ENCODE results near the gene PCYOX1L.

PCYOX1L gene, protein sequence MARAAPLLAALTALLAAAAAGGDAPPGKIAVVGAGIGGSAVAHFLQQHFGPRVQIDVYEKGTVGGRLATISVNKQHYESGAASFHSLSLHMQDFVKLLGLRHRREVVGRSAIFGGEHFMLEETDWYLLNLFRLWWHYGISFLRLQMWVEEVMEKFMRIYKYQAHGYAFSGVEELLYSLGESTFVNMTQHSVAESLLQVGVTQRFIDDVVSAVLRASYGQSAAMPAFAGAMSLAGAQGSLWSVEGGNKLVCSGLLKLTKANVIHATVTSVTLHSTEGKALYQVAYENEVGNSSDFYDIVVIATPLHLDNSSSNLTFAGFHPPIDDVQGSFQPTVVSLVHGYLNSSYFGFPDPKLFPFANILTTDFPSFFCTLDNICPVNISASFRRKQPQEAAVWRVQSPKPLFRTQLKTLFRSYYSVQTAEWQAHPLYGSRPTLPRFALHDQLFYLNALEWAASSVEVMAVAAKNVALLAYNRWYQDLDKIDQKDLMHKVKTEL

DNA sequence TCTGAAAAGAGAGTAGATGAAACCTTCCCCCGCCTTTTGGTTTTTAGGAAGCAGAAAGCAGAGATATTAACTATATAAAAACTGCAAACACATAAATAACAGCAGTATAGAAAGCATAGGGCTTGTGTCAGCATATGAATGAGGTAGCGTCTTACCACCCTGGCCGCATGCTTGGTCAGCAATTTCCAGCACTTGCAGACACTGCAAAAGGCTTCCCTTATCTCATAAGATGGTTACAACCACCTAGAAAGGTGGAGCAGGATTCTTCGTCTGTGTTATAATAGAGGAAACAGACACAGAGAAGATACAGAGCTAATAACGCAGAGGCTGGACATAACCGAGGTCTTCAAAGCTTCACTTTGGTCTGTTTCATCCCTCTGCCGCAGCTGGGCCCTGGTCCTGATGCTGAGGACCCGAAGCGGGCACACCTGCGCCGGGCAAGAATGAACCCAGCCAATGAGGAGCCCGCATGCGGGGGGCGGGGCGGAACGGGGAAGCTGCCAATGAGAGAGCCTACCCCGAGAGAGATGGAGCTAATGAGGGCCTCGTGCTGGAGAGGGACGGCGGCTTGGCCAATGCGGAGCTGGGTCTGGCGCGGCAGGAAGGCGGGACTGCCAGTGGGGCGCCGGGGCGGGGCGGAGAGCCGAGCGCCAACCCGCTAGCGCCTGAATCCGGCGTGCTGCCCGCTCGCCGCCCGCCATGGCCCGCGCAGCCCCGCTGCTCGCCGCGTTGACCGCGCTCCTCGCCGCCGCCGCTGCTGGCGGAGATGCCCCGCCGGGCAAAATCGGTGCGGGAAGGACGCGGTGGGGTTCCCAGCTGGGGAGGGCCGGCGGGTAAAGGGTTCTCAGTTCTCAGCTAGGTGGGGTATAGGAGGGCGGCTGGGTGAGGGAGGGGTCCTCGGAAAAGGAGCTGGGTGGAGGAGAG lies at the start of gene PCYOX1L:
Gene PCYOX1L, plus strand, starts transcription at position 677 of the 924 bp plus-strand sequence. Its CDS starts 23 bp downstream, at position 700.
- peak; percentile 94 to 97 for DNase-seq

DNA sequence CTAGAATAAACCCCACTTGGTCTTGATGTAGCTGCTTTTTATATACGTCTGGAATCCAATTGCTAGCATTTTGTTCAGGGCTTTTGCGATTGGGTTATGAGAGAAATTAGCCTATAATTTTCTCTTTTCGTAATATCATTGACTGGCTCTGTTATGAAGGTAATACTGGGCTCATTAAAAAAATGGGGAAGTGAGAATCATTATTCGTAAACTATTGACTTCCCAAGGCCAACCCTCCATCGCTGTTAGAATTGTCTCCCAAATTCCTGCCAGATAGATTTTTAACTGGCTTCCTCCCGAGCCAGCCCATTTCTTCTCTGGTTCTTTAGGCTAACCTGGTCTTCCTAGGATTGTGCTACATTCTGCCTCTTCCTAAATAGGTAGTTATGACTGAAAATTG lies 48.5 kb upstream of the PCYOX1L start:
- no peak for DNase-seq

DNA sequence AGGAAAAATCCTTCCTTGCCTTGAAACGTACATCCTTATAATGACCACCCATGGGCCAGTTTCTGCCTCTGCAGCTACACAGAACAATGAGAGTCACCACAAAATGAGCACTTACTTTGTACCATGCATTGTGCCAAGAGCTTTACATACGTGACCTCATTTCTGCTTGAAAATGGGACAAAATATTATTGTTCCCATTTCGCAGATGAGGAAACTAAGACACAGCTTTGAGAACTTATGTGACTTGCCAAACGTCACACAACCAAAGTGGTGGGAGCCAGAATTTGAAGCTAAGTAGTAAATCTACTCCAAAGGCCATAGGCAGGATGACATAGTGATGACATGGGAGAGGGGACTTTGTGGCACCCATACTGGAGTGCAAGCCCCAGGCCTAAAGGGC lies 47.4 kb upstream of the PCYOX1L start:
- no peak for DNase-seq

DNA sequence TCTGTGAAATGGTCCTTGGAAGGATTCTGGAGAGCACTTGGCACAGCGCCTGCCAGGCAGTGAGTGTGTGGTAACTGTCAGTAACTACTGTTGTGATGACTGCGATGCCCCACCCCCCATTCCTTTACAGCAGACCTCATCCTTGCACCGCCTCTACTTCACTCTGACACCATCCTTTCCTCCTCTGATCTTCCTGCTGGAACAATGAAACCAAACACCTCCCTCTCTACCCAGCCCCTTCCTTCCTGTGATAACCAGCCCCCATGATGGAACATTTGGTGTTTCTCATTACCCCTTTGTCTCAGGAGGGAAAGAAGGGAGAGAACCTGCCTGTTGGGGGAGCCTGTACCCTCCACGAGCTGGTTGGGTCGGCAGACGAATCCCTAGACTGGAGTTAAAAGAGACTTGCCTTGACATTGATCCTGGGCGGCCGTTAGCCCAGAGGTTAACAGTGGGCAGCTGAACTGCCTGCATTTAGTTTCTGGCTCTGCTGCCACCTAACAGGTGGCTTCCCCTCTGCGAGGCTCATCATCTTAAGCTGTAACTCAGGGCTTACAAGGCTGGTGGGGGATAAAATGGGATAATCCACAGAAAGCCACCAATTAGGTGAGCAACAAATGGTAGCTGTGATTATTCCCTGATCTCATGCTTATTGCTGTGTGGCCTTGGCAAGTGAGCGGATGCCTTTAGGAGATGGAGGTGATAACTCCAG lies 46.7 kb upstream of the PCYOX1L start:
- no peak for DNase-seq

GRCh38 chr5:149313151-149313841 lies 44.5 kb upstream of the PCYOX1L start:
- DNase-seq = no peak

DNA sequence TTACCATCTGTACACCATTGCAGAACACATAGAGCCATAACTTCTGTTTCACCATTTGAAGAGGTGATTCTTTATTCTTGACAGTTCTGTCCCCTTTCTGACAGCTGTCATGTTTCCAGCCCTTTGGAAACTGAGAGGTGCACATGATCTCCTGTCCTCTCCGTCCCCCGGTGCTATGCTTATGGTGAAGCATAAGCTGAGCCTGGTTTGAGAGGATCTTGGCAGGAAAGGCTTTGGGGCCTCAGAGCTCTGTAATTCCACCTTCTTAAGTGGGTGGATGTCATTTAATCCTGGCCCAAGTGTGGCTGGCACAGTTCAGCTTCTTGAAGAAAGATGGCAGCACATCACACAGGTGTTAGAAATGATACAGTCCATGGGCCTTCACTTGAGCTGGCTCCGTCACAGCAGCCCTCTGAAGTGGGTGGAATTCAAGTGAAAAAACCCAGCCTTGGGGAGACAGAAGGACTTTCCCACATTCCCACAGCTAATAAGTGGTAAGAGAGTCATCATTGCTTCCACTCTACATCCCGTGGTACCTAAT lies 43.2 kb upstream of the PCYOX1L start:
- DNase-seq = no peak

GRCh38 chr5:149315753-149316152 lies 42.1 kb upstream of the PCYOX1L start:
- no peak for DNase-seq

DNA sequence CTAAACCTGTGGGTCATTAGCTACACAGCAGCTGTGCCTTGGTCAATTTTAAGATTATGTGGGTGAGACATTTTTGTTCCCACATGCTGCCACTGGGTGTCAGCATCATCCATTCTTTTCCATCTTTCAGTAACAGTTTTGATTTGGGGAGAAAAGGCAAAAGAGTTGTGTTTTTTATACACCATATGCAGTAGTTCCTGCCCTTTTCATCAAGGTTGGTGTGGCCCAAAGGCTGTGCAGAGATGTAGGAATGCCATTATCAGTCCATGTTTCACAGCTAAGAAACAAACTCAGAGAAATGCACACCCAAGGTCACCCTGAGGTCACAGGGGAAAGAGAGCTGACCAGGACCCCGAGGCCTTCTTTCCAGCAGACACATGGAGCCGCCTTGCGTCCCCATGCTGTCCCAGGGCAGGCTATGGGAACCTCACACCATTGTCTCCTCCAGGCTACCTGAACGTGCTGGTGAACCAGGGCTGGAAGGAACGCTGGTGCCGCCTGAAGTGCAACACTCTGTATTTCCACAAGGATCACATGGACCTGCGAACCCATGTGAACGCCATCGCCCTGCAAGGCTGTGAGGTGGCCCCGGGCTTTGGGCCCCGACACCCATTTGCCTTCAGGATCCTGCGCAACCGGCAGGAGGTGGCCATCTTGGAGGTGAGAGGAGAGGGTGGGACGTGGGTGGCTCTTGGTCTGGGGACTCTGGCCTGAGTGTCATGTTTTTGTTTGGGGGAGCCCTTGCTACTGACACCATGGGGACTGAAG lies 40.4 kb upstream of the PCYOX1L start:
- peak in 1 of 2 donors; percentile 19 for DNase-seq

- no peak for DNase-seq
Measured at GRCh38 chr5:149319174-149319573, 38.7 kb upstream of the PCYOX1L start.

- DNase-seq = peak; percentile 0 to 24
Measured at GRCh38 chr5:149320791-149321330, 37.0 kb upstream of the PCYOX1L start.

DNA sequence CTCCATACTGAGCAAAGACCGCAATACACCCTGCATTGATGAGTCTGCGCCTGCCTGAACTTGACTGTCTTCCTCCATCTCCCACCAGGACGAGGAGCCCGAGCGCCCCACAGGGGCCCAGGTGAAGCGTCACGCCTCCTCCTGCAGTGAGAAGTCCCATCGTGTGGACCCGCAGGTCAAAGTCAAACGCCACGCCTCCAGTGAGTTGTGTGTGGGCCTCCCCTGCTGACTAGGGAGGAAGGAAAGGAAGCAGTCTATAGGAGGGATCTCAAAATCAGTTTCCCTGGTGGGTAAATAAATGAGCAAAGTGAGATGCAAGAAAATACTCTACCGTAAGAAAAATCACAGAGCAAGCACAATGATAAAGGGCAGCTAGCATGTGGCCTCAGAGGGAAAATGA lies 35.3 kb upstream of the PCYOX1L start:
- no peak for DNase-seq

GRCh38 chr5:149323210-149323609 lies 34.6 kb upstream of the PCYOX1L start:
- DNase-seq = no peak

- no peak for DNase-seq
Measured at GRCh38 chr5:149323621-149324205, 34.1 kb upstream of the PCYOX1L start.

DNA sequence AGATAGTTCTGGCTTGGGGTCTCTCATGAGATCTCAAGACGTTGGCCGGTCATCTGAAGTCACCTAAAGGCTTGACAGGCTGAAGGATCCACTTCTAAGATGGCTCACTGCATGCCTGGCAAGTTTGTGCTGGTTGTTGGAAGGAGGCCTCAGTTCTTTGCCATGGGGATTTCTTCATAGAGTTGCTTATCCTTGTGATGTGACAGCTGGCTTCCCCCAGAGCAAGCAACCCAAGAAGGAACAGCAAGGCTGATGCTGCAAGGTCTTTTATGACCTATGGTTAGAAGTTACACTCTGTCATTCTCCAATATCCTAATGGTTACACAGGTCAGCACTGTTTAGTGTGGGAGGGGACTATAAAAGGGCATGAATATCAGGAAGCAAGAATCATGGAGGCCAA lies 33.2 kb upstream of the PCYOX1L start:
- no peak for DNase-seq

DNA sequence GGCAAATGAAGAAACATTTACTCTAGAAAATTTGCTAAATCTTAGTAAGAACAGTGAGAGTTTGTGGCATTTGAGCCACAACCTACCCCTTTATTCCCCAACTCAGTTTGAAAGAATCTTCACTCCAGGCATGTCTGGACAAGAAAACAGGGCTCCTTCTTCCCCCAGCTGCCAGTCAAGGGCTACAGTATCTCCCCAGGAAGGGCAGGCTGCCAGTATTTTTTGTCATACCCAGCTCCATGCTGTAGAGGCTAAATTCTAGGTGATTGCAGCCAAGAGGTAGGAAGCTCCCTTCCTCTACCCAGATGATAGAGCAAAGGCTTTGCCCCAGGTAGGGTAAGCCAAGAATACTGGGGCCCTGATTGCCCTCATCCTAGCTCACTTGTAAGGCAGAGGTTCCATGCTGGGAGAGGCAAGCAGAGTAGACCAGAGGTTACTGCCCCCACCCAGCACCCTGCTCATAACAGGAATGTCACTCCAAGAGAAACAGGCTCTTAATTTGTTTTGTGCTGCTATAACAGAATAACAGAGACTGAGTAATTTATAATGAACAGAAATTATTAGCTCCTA lies 32.6 kb upstream of the PCYOX1L start:
- no peak for DNase-seq

DNA sequence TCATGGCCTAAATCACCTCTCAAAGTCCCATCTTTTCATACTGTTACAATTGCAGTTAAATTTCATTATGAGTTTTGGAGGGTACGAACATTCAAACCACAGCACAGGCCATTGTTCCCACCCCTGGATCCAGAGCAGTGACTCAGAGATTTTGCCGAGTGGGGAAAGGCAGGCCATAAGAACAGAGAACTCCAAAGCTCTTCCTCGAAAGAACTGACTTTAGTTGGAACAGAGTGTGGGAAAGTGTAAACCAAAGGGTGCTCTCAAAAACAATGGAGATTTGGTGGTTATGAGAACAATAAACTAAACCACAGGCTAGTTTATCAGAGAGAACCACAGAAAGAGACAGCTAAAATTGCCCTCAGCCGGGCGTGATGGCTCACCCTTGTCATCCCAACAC lies 32.0 kb upstream of the PCYOX1L start:
- DNase-seq = no peak

- no peak for DNase-seq
Measured at GRCh38 chr5:149326611-149327010, 31.2 kb upstream of the PCYOX1L start.

DNA sequence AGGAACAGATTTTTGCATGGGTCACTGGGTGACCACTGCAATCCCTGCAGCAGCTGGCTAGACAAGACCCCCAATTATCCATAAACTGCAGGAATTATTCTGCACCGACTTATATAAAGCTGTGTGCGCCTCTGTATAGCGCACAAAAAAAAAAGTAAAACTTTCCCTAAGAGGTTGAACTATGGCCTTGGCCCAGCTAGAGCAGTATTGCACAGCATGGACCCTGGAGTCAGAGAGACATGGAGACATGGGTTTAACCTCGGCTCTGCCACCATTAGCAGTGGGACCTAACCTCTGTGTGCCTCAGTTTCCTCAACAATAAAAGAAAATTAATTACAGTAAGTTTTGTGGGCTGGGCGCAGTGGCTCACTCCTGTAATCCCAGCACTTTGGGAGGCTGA lies 29.7 kb upstream of the PCYOX1L start:
- no peak for DNase-seq

- DNase-seq = no peak
Measured at GRCh38 chr5:149333711-149334443, 24.0 kb upstream of the PCYOX1L start.

All from hippocampal formation (tissue), 2 donors.